HCT116 (cell line): ENCODE results near the gene PPFIBP1. TPM values are rescaled to one million over a fixed set of nuclear protein-coding genes. Genes with fewer than 3 reads are reported as not detected.

Source experiments
- ATAC-seq: fragments of 200-7000 bp; cut with Tn5 transposase; 2 replicates; pipeline ENCODE4 v1.9.1; 2020; ENCODE audit warnings: mild to moderate bottlenecking, moderate library complexity
- BruUV-seq: library from RNA; stranded (reverse); fragments of 400-500 nt; replicated peaks from 2 replicates; lab custom pipeline; 2021; lab: Mats Ljungman, UMichigan
- CTCF ChIA-PET: fragments of 300-600 bp; sonication (Branson Sonifier 250); formaldehyde crosslinking; loops from one replicate; lab custom pipeline; 2021; ENCODE audit warnings: antibody characterized with exemption; lab: Charles Lee
- POLR2A ChIA-PET: fragments of 300-600, 350-600 bp; sonication (Branson Sonifier 250); formaldehyde crosslinking; loops from one replicate; lab custom pipeline; 2021; ENCODE audit warnings: antibody characterized with exemption; lab: Charles Lee
- RAD21 ChIA-PET, 2 experiments: fragments of 300-600 bp; sonication (Branson Sonifier 250); formaldehyde crosslinking; loops; one replicate each; lab custom pipeline; 2023; ENCODE audit warnings: low total read pairs in 2 of 2; ENCODE audit not compliant: uncharacterized antibody in 2 of 2, unreplicated experiment in 2 of 2, low non-redundant PET in 1 of 2; lab: Charles Lee
- DNase-seq: peaks from one replicate; pipeline ENCODE4 v3.0.0-alpha.2; 2010; ENCODE audit warnings: low read depth, low spot score
- H2AFZ ChIP-seq: fragments of 200-600 bp; shearing (Covaris generic), sonication (generic); 2 replicates; pipeline ENCODE4 v1.6.1; 2017; ENCODE audit warnings: low read depth, mixed run types, mixed read lengths, antibody characterized with exemption, low read length; ENCODE audit not compliant: poor library complexity, severe bottlenecking
- H3K27ac ChIP-seq: 2 replicates; pipeline ENCODE4 v1.5.1; 2012; ENCODE audit warnings: low read depth, low read length
- H3K27me3 ChIP-seq: fragments of 200-600 bp; sonication (generic); 2 replicates; pipeline ENCODE4 v1.6.1; 2016; ENCODE audit warnings: mixed run types, low read length, mixed read lengths; ENCODE audit not compliant: insufficient read depth
- H3K36me3 ChIP-seq, 2 experiments: fragments of 200-500 bp in 1 of 2; fragments of 200-600 bp in 1 of 2; sonication (Bioruptor generic) in 1 of 2; sonication (generic) in 1 of 2; 2 replicates each; pipeline versions ENCODE4 v1.5.1 to v1.6.1; 2014 to 2016; ENCODE audit warnings: low read length in 2 of 2, inconsistent platforms in 1 of 2, mixed read lengths in 1 of 2, mixed run types in 1 of 2; ENCODE audit not compliant: insufficient read depth in 2 of 2, control insufficient read depth in 1 of 2
- H3K4me1 ChIP-seq, 2 experiments: fragments of 200-600 bp in 1 of 2; sonication (generic) in 1 of 2; 2 replicates each; pipeline versions ENCODE4 v1.5.1 to v1.6.1; 2012 to 2017; ENCODE audit warnings: low read length in 2 of 2, inconsistent platforms in 1 of 2, mild to moderate bottlenecking in 1 of 2, mixed read lengths in 1 of 2, mixed run types in 1 of 2, moderate library complexity in 1 of 2; ENCODE audit not compliant: insufficient read depth in 2 of 2, control insufficient read depth in 1 of 2
- H3K4me2 ChIP-seq: fragments of 200-600 bp; sonication (generic); 2 replicates; pipeline ENCODE4 v1.6.1; 2017; ENCODE audit warnings: mixed run types, low read length, mixed read lengths
- H3K4me3 ChIP-seq, 2 experiments: fragments of 200-600 bp in 1 of 2; sonication (generic) in 1 of 2; replicated peaks in 1 of 2; 2 replicates each; pipeline ENCODE4 v1.5.1; 2011 to 2016; ENCODE audit warnings: low read length in 2 of 2, control low read depth in 1 of 2, low read depth in 1 of 2, mild to moderate bottlenecking in 1 of 2, mixed read lengths in 1 of 2, mixed run types in 1 of 2
- H3K79me2 ChIP-seq: fragments of 200-600 bp; sonication (generic); 2 replicates; pipeline ENCODE4 v1.6.1; 2017; ENCODE audit warnings: mild to moderate bottlenecking, mixed run types, low read length, moderate library complexity, mixed read lengths; ENCODE audit not compliant: insufficient read depth
- H3K9ac ChIP-seq: fragments of 200-600 bp; sonication (generic); 2 replicates; pipeline ENCODE4 v1.6.1; 2016; ENCODE audit warnings: low read length, mixed read lengths
- H3K9me2 ChIP-seq: fragments of 200-600 bp; sonication (generic), shearing (Covaris generic); 2 replicates; pipeline ENCODE4 v1.6.1; 2017; ENCODE audit warnings: mixed run types, mild to moderate bottlenecking, moderate library complexity; ENCODE audit not compliant: insufficient read depth
- H3K9me3 ChIP-seq, 2 experiments: fragments of 200-500 bp in 1 of 2; fragments of 200-600 bp in 1 of 2; sonication (Bioruptor generic) in 1 of 2; sonication (generic) in 1 of 2; 2 replicates each; pipeline ENCODE4 v1.6.1; 2014 to 2017; ENCODE audit warnings: low read length in 2 of 2, mixed read lengths in 2 of 2, inconsistent platforms in 1 of 2, low read depth in 1 of 2, mild to moderate bottlenecking in 1 of 2, mixed run types in 1 of 2, moderate library complexity in 1 of 2; ENCODE audit not compliant: control insufficient read depth in 1 of 2, insufficient read depth in 1 of 2
- H4K20me1 ChIP-seq: fragments of 200-600 bp; sonication (generic), shearing (Covaris generic); 2 replicates; pipeline ENCODE4 v1.6.1; 2017; ENCODE audit warnings: mixed run types, mild to moderate bottlenecking, moderate library complexity; ENCODE audit not compliant: insufficient read depth
- EZH2phosphoT487 ChIP-seq: fragments of 200-600 bp; IDR thresholded peaks from 2 replicates; pipeline ENCODE4 v1.6.1; 2018; ENCODE audit warnings: antibody characterized with exemption, borderline replicate concordance
- JUND ChIP-seq: IDR thresholded peaks from 2 replicates; pipeline ENCODE4 v1.6.1; 2012
- POLR2A ChIP-seq: IDR thresholded peaks from 2 replicates; pipeline ENCODE4 v1.7.0; 2011; ENCODE audit warnings: borderline replicate concordance; ENCODE audit not compliant: insufficient read depth, insufficient read length; ENCODE audit errors: extremely low read depth
- SIN3A ChIP-seq: IDR thresholded peaks from 2 replicates; pipeline ENCODE4 v1.6.1; 2012; ENCODE audit warnings: low read depth
- YY1 ChIP-seq: IDR thresholded peaks from 2 replicates; pipeline ENCODE4 v1.6.1; 2011; ENCODE audit warnings: low read length, low read depth, moderate library complexity, mild to moderate bottlenecking; ENCODE audit not compliant: insufficient replicate concordance; ENCODE audit errors: extremely low read depth
- intact Hi-C: fragments of 100-400 bp; cut with micrococcal nuclease; formaldehyde crosslinking; loops from 2 replicates; pipeline ENCODE4 v1.10.0; 2022
- total RNA-seq: library from RNA; stranded (reverse); gene quantifications from one replicate; pipeline ENCODE4 v1.2.1, GENCODE V29; 2021; ENCODE audit not compliant: unreplicated experiment
- TF ChIP-seq, protein P1 (sequence below), 3 experiments: fragments of 200-600 bp in 1 of 3; sonication (generic) in 1 of 3; IDR thresholded peaks in 2 of 3; conservative IDR thresholded peaks in 1 of 3; 2 replicates each; pipeline ENCODE4 v1.5.1; 2012 to 2017; ENCODE audit warnings: low read depth in 2 of 3, low read length in 2 of 3, antibody characterized with exemption in 1 of 3, borderline replicate concordance in 1 of 3, control low read depth in 1 of 3, mild to moderate bottlenecking in 1 of 3, mixed read lengths in 1 of 3, mixed run types in 1 of 3, moderate library complexity in 1 of 3; ENCODE audit not compliant: insufficient read depth in 1 of 3
- TF ChIP-seq, protein P2 (sequence below): IDR thresholded peaks from 2 replicates; pipeline ENCODE4 v1.6.1; 2012
- TF ChIP-seq, protein P3 (sequence below): IDR thresholded peaks from 2 replicates; pipeline ENCODE4 v1.6.1; 2012; ENCODE audit warnings: low read depth

The PPFIBP1 gene
- total RNA-seq, 1 experiment from 2014 or later = 102 TPM

DNA sequence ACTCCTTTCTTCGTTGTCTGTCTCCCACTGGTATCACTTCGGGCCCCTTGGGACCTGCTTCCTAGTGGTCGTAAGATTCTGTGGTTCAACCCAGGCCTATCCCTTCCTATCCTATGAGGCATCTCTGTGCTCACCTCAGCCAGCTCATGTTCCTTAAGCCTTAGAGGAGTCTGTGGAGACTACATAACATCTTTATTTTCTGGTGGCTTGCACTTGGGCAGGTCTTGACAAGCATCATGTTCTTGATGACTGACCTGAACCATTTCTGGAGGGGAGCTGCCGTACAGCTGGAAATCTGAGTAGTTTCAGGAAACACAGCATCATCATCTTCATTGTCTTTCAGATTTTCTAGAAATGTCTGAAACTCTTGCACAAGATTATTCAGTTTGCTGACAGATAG, 69.3 kb downstream of the PPFIBP1 start:
- ATAC-seq (no peak), DNase-seq (no peak)
- no peak overlapping the region for H2AFZ ChIP-seq
- 0 out of 2 replicates have a peak, but pooled peaks cover 3% of the 10 kb centered on the region for H3K9me2 ChIP-seq
- H3K9ac ChIP-seq = no peak overlapping the region
- no peaks in the 10 kb centered on the region for H3K27me3 ChIP-seq
- H3K4me3 ChIP-seq = no peak overlapping the region
- peaks cover 0 to 3% of the 10 kb centered on the region in 2 experiments; a peak in 1 of 4 replicates for H3K36me3 ChIP-seq
- H3K27ac ChIP-seq = no peak overlapping the region
- ChIA-PET POLR2A (no interaction called here), CTCF (interaction anchor here (0.5 kb wide), 1 partner anchor 111 kb away, joined by 3 read pairs; no protein-coding TSS in a partner anchor), RAD21 (interaction anchor here in 1 of 2 experiments (0.7 kb wide), 1 partner anchor 17 kb away, joined by 4 read pairs; no protein-coding TSS in a partner anchor)
- no peak overlapping the region for H3K4me2 ChIP-seq
- no peaks in the 10 kb centered on the region for H3K9me3 ChIP-seq
- no peak for TF ChIP-seq EZH2phosphoT487
- no peak for TF ChIP-seq POLR2A
- TF ChIP-seq, protein P1, sequence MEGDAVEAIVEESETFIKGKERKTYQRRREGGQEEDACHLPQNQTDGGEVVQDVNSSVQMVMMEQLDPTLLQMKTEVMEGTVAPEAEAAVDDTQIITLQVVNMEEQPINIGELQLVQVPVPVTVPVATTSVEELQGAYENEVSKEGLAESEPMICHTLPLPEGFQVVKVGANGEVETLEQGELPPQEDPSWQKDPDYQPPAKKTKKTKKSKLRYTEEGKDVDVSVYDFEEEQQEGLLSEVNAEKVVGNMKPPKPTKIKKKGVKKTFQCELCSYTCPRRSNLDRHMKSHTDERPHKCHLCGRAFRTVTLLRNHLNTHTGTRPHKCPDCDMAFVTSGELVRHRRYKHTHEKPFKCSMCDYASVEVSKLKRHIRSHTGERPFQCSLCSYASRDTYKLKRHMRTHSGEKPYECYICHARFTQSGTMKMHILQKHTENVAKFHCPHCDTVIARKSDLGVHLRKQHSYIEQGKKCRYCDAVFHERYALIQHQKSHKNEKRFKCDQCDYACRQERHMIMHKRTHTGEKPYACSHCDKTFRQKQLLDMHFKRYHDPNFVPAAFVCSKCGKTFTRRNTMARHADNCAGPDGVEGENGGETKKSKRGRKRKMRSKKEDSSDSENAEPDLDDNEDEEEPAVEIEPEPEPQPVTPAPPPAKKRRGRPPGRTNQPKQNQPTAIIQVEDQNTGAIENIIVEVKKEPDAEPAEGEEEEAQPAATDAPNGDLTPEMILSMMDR (IDR thresholded peaks at IDR 0.05 in 2 of 3, conservative IDR thresholded peaks at IDR 0.05 in 1 of 3; ENCODE audit: borderline replicate concordance in 1 of 3, insufficient read depth in 1 of 3, low read depth in 2 of 3, low read length in 2 of 3) = no peak
- TF ChIP-seq, protein P2, sequence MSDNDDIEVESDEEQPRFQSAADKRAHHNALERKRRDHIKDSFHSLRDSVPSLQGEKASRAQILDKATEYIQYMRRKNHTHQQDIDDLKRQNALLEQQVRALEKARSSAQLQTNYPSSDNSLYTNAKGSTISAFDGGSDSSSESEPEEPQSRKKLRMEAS = no peak
- TF ChIP-seq YY1 = no peak
- TF ChIP-seq JUND = no peak
- TF ChIP-seq, protein P3, sequence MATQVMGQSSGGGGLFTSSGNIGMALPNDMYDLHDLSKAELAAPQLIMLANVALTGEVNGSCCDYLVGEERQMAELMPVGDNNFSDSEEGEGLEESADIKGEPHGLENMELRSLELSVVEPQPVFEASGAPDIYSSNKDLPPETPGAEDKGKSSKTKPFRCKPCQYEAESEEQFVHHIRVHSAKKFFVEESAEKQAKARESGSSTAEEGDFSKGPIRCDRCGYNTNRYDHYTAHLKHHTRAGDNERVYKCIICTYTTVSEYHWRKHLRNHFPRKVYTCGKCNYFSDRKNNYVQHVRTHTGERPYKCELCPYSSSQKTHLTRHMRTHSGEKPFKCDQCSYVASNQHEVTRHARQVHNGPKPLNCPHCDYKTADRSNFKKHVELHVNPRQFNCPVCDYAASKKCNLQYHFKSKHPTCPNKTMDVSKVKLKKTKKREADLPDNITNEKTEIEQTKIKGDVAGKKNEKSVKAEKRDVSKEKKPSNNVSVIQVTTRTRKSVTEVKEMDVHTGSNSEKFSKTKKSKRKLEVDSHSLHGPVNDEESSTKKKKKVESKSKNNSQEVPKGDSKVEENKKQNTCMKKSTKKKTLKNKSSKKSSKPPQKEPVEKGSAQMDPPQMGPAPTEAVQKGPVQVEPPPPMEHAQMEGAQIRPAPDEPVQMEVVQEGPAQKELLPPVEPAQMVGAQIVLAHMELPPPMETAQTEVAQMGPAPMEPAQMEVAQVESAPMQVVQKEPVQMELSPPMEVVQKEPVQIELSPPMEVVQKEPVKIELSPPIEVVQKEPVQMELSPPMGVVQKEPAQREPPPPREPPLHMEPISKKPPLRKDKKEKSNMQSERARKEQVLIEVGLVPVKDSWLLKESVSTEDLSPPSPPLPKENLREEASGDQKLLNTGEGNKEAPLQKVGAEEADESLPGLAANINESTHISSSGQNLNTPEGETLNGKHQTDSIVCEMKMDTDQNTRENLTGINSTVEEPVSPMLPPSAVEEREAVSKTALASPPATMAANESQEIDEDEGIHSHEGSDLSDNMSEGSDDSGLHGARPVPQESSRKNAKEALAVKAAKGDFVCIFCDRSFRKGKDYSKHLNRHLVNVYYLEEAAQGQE = no peak
- no peak for TF ChIP-seq SIN3A
- peaks cover 20% of the 10 kb centered on the region for H3K79me2 ChIP-seq
- peaks cover 0 to 9% of the 10 kb centered on the region in 2 experiments; a peak in 2 of 4 replicates for H3K4me1 ChIP-seq
- intact Hi-C loops = no loop called here
- no peaks in the 10 kb centered on the region for H4K20me1 ChIP-seq
- no TSS peak for BruUV-seq
